ENCODE measurements around the gene IGF1.
"Not testable (repeated sequence)": the region's sequence is repeated elsewhere in the genome, so short reads cannot be mapped to it uniquely, and the experiment has no call there.

The IGF1 gene

DNA sequence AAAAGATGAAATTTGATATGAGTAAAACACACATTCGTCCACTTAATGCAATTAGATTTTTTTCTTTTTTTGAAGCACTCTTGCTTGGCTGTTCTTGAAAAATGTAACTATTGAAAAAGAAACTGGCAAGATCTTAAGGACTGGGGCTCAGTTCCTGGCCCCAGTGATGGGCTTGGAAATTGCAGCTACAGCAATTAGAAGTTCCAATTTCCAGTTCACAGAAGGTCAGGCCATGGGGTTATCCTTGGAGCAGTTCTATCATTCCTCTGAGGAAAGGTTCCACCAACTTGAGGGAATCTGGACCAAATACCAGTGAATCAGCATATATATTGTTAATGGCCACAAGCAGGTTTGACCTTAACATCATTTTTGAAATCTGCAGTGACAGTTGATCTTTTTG is 18.9 kb downstream of the IGF1 start:
- DNase-seq (ENCODE audit: low read depth in 2 of 2) = no peak

DNA sequence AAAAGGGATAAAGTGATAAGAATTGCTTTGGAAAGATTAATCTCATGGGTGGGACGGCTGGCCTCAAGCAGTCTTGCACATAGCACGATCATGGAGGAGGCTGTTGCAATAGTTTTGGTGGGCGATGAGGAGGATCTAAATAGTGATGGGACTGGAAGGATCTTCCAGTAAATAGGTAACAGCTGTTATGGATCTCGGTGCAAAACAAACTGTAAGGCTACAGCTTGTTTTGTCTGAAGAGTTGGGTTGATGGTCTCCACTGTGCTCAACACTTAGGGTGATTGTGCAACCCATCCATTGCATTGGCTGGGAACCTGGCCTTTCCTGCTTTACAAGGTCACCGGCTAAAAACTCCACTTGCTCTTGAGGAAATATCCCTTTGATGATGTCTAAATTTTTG is 21.0 kb downstream of the IGF1 start:
- DNase-seq (ENCODE audit: low read depth in 2 of 2) = no peak

DNA sequence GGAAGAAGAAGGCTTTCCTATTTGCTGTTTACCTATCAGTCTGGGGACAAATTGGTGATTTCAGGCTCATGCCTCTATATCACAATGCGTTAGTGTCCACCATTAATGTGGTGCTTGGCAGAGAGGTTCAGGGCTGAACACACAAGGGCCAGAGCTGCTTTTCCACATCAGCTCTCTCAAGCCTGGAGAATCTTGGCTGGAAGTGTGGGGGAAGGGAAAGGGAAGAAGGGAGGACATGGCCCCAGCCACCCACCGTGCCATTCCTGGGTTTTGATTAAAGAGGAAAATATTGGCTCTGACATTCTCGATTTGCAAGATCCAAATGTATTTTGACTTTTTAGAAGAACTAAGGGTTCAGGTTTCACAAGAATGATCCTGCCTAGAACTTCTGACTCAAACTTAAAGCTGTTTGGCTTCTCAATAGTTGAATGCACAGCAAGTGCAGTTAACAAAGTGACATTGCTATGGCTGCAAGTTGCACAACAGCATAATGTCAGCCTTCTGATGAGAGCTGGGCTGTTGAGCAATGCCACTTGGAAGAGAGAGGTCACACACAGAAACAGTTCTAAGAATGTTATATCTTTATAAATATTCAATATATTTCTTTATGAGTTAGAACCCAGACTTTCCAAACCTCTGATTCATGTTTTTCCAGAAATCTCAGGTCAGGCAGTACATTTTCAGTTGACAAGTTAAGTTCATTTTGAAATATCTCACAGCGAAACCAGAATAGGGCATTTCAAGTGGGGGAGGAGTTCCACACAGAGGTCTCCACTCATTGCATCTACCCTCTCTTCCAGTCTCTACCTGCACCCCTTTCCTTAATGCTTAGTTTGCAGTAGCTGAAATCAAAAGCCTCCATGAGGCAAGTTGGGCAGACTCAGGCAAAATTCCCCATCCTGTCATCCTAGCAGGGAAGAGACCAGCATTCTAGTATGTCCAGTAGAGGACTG is 25.3 kb downstream of the IGF1 start:
- no peak for DNase-seq (ENCODE audit: low read depth in 2 of 2)

- DNase-seq (ENCODE audit: low read depth in 2 of 2) = no peak
These were observed 26.0 kb downstream of the IGF1 start for GRCh38 chr12:102454330-102454729.

DNA sequence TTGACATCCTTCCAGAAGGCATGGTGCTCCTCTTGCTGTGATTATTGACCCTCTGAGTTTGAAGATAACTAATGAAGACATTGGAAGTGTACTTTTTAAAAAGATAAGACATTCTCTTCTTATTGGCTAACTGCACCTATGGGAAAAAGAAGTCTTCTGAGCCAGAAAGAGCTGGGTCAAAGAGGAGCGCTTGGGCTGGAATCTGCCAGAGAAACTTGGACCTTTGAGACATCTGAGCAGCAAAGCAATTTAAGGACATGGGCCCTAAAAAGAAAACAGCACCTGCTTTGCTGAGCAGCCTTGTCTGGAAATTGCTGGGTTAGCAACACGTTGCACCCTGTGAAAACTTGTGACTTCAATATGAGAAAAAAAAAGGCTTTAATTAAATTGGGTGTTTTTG is 27.8 kb downstream of the IGF1 start:
- DNase-seq (ENCODE audit: low read depth in 2 of 2) = no peak

GRCh38 chr12:102449018-102449417 is 31.3 kb downstream of the IGF1 start:
- not testable (repeated sequence) for DNase-seq (ENCODE audit: low read depth in 2 of 2)

GRCh38 chr12:102447426-102447825 is 32.9 kb downstream of the IGF1 start:
- not testable (repeated sequence) for DNase-seq (ENCODE audit: low read depth in 2 of 2)

- DNase-seq (ENCODE audit: low read depth in 2 of 2) = no peak
These were observed 35.7 kb downstream of the IGF1 start for GRCh38 chr12:102444707-102445106.

DNA sequence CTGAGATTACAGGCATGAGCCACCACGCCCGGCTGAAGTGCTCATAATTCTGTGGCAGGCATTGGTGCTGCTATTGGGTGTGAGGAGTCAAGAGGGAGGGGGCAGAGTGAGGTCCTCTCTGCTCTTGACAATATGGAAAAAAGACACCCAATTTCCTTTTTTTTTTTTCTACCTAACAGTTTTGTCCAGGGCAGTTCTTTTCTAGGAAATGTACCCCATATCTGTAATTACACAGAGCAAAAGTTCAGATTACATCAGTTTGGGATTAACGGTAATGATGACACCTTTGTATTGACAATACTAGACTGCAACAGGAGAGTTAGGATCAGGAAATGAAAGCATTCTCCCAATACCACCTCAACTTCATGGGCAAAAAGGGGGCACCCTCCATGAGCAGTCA is 36.3 kb downstream of the IGF1 start:
- DNase-seq (ENCODE audit: low read depth in 2 of 2) = no peak

- DNase-seq (ENCODE audit: low read depth in 2 of 2) = no peak
These were observed 39.2 kb downstream of the IGF1 start for GRCh38 chr12:102441077-102441596.

GRCh38 chr12:102439426-102440405 is 40.6 kb downstream of the IGF1 start:
- no peak for DNase-seq (ENCODE audit: low read depth in 2 of 2)

DNA sequence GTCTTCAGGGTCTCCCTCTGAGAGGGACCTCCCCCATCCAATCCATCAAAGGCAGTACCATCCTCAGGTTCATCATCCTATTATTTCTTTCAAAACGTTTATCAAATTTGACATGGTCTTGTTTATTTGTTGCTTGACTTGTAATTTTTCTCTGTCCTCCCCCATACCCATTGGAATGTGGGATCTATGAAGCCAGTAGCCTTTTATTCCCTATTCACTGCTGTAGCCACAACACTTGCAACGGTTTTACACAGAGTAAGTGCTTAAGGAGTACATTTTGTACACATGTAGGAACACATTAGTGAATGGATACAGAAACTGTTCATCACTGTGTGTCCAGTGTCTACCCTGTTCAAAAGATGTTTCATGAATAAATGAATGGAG is 41.5 kb downstream of the IGF1 start:
- DNase-seq (ENCODE audit: low read depth in 2 of 2) = no peak

- DNase-seq (ENCODE audit: low read depth in 2 of 2) = no peak
These were observed 42.1 kb downstream of the IGF1 start for GRCh38 chr12:102438047-102438826.

DNA sequence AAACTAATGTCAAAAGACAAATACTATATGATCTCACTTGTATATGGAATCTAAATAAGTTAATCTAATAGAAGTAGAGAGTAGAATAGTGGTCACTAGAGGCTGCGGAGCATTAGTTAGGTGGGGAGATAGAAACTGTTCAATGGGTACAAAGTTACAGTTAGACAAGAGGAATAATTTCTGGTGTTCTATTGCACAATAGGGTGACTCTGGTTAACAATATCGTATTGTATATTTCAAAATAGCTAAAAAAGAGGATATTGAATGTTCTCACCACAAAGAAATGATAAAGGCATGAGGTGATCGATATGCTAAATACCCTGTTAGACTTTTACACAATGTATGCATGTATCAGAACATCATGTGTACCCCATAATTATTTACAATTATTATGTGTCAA is 42.9 kb downstream of the IGF1 start:
- DNase-seq (ENCODE audit: low read depth in 2 of 2) = no peak

GRCh38 chr12:102436867-102437266 is 43.5 kb downstream of the IGF1 start:
- no peak for DNase-seq (ENCODE audit: low read depth in 2 of 2)

GRCh38 chr12:102435827-102436436 is 44.4 kb downstream of the IGF1 start:
- no peak for DNase-seq (ENCODE audit: low read depth in 2 of 2)

GRCh38 chr12:102433304-102433703 is 47.1 kb downstream of the IGF1 start:
- no peak for DNase-seq (ENCODE audit: low read depth in 2 of 2)

DNA sequence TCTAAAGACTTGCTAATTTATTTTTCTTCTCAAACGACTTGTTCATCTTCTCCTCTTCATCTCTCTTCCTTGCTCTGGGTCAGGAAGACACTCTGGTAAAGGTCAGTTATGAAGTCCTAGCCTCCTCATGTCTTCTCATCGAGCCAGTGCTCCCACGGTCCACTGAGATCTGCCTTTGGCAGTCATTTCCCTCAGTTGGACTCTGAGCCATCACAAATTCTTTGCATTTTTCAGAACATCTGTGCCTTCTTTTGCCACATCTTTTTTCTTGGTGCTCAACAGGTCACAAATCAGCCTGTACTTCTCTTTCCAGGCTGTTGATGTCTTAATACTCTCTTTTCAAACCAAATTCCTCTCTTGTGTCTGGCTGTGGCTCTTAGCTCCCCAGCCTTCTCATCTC is 49.7 kb downstream of the IGF1 start:
- DNase-seq (ENCODE audit: low read depth in 2 of 2) = no peak

DNA sequence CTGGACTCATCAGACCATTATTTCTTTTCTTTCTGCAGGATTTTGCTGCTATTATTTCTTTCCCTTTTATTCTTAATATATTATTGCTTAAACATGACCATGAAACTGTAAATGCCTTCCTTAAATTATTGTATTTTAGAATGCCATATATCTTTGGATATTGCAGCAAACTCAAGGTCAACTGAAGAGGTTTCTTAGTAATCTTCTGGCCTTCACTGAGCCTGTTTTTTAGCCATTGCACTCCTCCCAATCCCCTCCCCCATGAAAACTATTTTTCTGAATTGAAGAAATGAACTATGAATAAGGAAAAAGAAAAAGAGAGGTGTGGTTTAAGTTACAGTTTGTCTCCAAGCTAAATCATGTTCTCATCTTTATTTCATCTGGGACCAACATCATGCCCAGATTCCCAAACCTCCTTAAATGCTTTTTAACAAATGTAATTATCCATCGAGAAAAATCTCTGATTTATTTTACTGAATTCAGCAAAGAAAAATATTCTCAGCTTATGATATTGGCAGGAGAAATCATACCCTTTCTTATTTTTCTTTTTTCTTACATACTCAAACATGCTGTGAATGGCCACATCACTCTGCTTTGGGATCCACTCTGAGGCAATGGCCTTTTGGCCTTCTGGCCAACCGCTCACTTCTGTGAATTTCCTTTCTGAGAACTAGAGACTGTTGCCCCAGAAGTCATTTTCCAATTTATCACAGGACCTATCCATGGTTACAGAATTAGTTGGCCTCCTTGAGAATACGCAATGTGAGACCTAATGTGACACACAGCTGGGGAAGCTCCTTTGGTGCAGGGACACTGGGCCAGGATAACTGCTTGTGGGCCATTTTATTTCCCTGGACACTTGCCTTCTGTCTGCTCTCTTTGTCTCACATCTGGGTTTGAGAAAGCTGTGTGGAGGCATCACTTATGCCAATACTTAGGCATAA is 50.9 kb downstream of the IGF1 start:
- DNase-seq (ENCODE audit: low read depth in 2 of 2) = no peak

- no peak for DNase-seq (ENCODE audit: low read depth in 2 of 2)
These were observed 52.8 kb downstream of the IGF1 start for GRCh38 chr12:102427543-102427941.
